ENCODE measurements around the gene MTFP1. TPM values are rescaled to one million over a fixed set of nuclear protein-coding genes. Genes with fewer than 3 reads are reported as not detected.
"Not testable (repeated sequence)": the region's sequence is repeated elsewhere in the genome, so short reads cannot be mapped to it uniquely, and the experiment has no call there.

Gene MTFP1
- total RNA-seq, 2 experiments from 2014 or later: 50.5 to 54.5 TPM

DNA sequence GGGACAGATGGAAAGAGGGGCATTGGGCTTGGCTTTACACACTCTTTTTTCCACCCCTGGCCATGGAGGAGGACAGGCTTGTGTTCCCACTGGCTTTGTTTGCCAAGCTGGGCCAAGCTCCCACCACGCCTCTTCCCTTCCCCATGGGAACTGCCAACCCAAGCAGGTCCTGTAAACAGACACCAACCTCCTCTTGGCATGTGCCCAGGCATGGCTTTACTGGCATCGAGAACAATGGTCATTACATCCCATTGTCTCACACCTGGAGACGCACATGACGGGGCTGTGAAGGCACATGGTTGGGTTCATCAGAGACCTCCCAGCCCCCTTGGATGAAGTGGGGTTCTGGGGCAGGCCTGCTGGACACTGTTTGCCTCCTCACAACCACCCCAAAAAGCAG is 34.6 kb downstream of the MTFP1 start:
- Mint-ChIP-seq H3K9me3 (no peaks in the 10 kb centered on the region), H3K27ac (no peak overlapping the region), H3K4me1 (ENCODE audit: low read depth) (no peaks in the 10 kb centered on the region), H3K4me3 (no peak overlapping the region), H3K27me3 (peaks cover 12% of the 10 kb centered on the region), H3K36me3 (no peaks in the 10 kb centered on the region)
- ChIA-PET CTCF (no interaction called here), POLR2A (no interaction called here)
- DNase-seq: no peak
- intact Hi-C loops (cut with micrococcal nuclease): no loop called here

- intact Hi-C loops (cut with micrococcal nuclease); DNase-seq; POLR2A ChIA-PET; CTCF ChIA-PET; H3K27ac Mint-ChIP-seq; H3K36me3 Mint-ChIP-seq; H3K9me3 Mint-ChIP-seq; H3K4me3 Mint-ChIP-seq; H3K4me1 Mint-ChIP-seq (ENCODE audit: low read depth): not testable (repeated sequence)
- peaks cover 15% of the 10 kb centered on the region for H3K27me3 Mint-ChIP-seq
Measured at GRCh38 chr22:30460555-30460954, 35.0 kb downstream of the MTFP1 start.

DNA sequence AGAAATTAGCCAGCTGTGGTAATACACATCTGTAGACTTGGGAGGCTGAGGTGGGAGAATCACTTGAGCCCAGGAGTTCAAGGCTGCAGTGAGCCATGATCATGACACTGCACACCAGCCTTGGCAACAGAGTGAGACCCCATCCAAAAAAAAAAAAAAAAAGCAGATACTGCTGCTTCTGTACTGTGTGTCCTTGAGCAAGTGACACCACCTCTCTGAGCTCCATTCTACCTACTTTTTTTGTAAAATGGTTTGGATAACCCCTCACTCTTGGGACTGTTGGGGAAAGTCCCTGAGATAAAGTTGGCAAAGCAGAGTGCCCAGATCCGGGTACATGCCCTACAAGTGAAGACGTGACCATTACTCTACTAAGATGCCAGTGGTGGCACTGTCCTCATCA is 43.6 kb downstream of the MTFP1 start:
- ChIA-PET CTCF (no interaction called here), POLR2A (no interaction called here)
- no peak overlapping the region for H3K4me3 Mint-ChIP-seq
- peaks cover 7% of the 10 kb centered on the region for H3K4me1 Mint-ChIP-seq (ENCODE audit: low read depth)
- H3K9me3 Mint-ChIP-seq: no peaks in the 10 kb centered on the region
- no peak overlapping the region for H3K27ac Mint-ChIP-seq
- H3K27me3 Mint-ChIP-seq: peaks cover 24% of the 10 kb centered on the region
- H3K36me3 Mint-ChIP-seq: no peaks in the 10 kb centered on the region
- no peak for DNase-seq
- intact Hi-C loops (cut with micrococcal nuclease): no loop called here

DNA sequence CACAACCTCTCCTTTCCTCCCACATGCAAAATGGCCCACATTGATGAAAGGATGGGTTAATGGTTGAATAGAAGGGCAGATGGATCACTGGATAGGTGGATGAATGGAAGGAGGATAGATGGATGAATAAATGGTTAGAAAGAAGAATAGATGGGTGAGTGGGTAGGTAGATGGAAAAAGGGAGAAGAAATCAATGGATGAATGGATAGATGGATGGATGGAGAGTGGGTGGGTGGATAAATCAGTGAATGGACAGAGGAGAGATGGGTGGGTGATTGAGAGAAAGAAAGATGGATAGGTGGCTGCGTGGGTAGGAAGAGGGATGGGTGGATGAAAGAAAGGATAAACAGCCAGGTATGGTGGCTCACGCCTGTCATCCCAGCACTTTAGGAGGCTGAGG is 45.1 kb downstream of the MTFP1 start:
- Mint-ChIP-seq H3K36me3 (no peaks in the 10 kb centered on the region), H3K4me1 (ENCODE audit: low read depth) (peaks cover 7% of the 10 kb centered on the region), H3K4me3 (no peak overlapping the region), H3K27ac (no peak overlapping the region), H3K27me3 (peaks cover 17% of the 10 kb centered on the region), H3K9me3 (no peaks in the 10 kb centered on the region)
- ChIA-PET POLR2A (no interaction called here), CTCF (no interaction called here)
- no peak for DNase-seq
- intact Hi-C loops (cut with micrococcal nuclease): no loop called here

DNA sequence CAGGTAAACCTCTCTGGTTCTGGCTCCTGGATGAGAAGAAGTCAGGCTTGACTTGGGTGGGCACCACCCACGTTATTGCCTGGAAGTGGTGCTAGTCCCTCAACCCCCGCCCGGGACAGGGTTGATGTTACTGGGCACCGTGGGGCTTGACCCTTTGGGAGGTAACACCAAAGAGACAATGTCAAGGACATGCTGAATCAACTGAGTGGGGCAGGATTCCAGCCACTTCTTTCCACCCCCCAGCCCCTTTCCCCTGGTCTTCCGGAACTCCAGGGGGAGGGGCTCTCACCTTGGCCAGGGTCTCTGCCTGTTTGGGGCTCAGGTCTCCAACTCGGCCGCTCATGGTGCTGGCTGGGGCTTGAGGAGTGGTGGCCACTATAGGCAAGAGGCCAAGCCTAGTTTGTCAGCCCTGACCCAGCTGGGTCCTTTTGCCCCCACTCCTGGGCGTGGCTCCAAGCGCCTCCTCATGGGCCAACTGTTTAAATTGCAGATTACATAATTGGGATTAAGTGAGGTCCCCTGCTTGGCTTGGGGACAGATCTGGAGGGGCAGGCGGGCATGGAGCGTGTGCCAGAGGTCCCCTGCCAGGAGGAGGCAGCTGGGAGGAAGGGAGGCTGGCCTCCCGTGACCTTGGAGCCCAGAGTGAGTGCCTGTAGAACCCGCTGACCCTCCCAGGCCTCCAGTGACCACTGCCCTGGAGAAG is 46.2 kb downstream of the MTFP1 start, which contains the start of gene SEC14L3:
Gene SEC14L3 (minus strand): TSS at position 402 of the 703 bp plus-strand sequence. CDS start 59 bp downstream, at position 343.
- Mint-ChIP-seq H3K4me1 (ENCODE audit: low read depth) (peaks cover 7% of the 10 kb centered on the region), H3K9me3 (no peaks in the 10 kb centered on the region), H3K36me3 (no peaks in the 10 kb centered on the region), H3K27ac (no peak within 1 kb of the TSS), H3K27me3 (peaks cover 14% of the 10 kb centered on the region), H3K4me3 (no peak within 1 kb of the TSS)
- no peak for DNase-seq
- CTCF ChIA-PET: no interaction called here
- intact Hi-C loops (cut with micrococcal nuclease): no loop called here
- POLR2A ChIA-PET: no interaction called here

- H3K27me3 Mint-ChIP-seq: peaks cover 11% of the 10 kb centered on the region
- no peak overlapping the region for H3K4me3 Mint-ChIP-seq
- ChIA-PET POLR2A (no interaction called here), CTCF (no interaction called here)
- no peaks in the 10 kb centered on the region for H3K36me3 Mint-ChIP-seq
- no peak for DNase-seq
- H3K4me1 Mint-ChIP-seq (ENCODE audit: low read depth): peaks cover 7% of the 10 kb centered on the region
- no peaks in the 10 kb centered on the region for H3K9me3 Mint-ChIP-seq
- no peak overlapping the region for H3K27ac Mint-ChIP-seq
- intact Hi-C loops (cut with micrococcal nuclease): no loop called here
Measured at GRCh38 chr22:30472994-30473720, 47.6 kb downstream of the MTFP1 start.

DNA sequence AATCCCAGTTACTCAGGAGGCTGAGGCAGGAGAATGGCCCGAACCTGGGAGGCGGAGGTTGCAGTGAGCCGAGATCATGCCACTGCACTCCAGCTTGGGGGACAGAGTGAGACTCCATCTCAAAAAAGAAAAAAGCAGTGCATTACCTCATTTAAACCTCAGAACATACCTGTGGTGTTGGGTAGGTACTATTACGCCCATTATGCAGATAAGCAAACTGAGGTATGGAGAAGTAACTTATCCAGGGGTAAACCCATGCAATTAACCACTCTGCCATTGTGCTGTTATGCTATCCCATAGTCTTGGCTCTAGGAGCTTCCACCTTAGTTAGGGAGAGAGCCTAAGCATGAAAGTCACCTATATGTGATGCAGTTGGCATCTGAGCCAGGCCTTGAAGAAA is 48.6 kb downstream of the MTFP1 start:
- no peak overlapping the region for H3K27ac Mint-ChIP-seq
- CTCF ChIA-PET: interaction anchor here (1.5 kb wide), 1 partner anchor 10 kb away, joined by 3 read pairs; no protein-coding TSS in a partner anchor
- no peak overlapping the region for H3K4me3 Mint-ChIP-seq
- no peak for DNase-seq
- H3K4me1 Mint-ChIP-seq (ENCODE audit: low read depth): peaks cover 7% of the 10 kb centered on the region
- no peaks in the 10 kb centered on the region for H3K9me3 Mint-ChIP-seq
- POLR2A ChIA-PET: no interaction called here
- peaks cover 10% of the 10 kb centered on the region for H3K27me3 Mint-ChIP-seq
- H3K36me3 Mint-ChIP-seq: no peaks in the 10 kb centered on the region
- intact Hi-C loops (cut with micrococcal nuclease): no loop called here

DNA sequence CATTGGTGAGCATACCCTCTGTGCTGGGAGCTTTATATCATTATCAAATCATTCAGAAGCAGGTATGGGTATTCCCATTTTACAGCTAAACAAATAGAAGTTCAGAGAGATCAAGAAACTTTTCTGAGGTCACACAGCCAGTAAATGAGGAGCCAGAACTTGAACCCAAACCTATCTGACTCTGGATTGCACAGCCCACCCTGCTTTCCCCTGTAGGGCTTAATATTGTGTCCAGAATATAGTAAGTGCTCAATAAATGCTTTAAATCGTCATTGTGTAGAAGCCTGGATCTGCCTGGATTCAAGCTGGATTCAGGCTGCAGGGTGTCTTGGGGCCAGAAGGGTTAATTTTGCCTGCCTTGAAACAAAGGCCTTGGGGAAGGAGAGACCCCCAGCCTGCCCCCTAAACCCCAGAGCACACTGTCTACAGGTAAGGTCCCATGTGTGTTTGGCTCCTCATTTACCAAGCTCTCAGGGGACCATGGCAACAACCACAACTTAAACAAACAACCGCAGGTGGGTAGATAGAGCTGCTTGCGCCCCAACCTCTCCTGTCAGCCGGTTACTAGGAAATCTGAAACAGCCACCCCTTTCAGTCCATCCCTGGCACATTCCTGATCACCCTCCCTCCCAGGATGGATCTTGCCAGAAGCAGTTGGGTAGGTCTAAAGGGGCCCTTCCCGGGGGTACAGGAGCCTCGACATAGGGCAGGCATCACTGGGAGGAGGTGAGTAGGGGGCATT is 49.3 kb downstream of the MTFP1 start:
- H3K9me3 Mint-ChIP-seq: no peaks in the 10 kb centered on the region
- peak; percentile 18 for DNase-seq
- no peak overlapping the region for H3K4me3 Mint-ChIP-seq
- ChIA-PET POLR2A (no interaction called here), CTCF (interaction anchor here (1.0 to 1.9 kb wide), 3 partner anchors 10 to 29 kb away, joined by 3 to 7 read pairs (median 3); no protein-coding TSS in a partner anchor)
- H3K4me1 Mint-ChIP-seq (ENCODE audit: low read depth): peaks cover 7% of the 10 kb centered on the region
- H3K36me3 Mint-ChIP-seq: no peaks in the 10 kb centered on the region
- peaks cover 10% of the 10 kb centered on the region for H3K27me3 Mint-ChIP-seq
- intact Hi-C loops (cut with micrococcal nuclease): no loop called here
- H3K27ac Mint-ChIP-seq: no peak overlapping the region

Other genes with a start within 250 kb of the MTFP1 start
- gene LIF, start 179.0 kb upstream of the MTFP1 start, total RNA-seq: 100 to 1,000 TPM; 176 to 189 TPM
- gene OSM, start 158.9 kb upstream of the MTFP1 start, total RNA-seq: 10 to 100 TPM; 39.6 to 41.2 TPM
- gene CASTOR1, start 136.3 kb upstream of the MTFP1 start, total RNA-seq: 1 to 10 TPM; 3.6 to 4.0 TPM
- gene TBC1D10A, start 98.8 kb upstream of the MTFP1 start, total RNA-seq: 10 to 100 TPM; 28.9 to 29.0 TPM
- 100 to 1,000 TPM; 255 to 273 TPM for gene SF3A1, start 68.9 kb upstream of the MTFP1 start, total RNA-seq
- gene CCDC157, start 68.8 kb upstream of the MTFP1 start, total RNA-seq: 1 to 10 TPM; 2.1 to 2.9 TPM
- gene RNF215, start 38.4 kb upstream of the MTFP1 start, total RNA-seq: 10 to 100 TPM in 1 of 2 experiments, 1 to 10 TPM in 1; 8.8 to 10.2 TPM
- gene SEC14L2, start 28.8 kb upstream of the MTFP1 start, total RNA-seq: 10 to 100 TPM; 12.8 to 15.3 TPM
- not detected for gene SEC14L3, start 46.2 kb downstream of the MTFP1 start, total RNA-seq
- gene SEC14L4, start 79.9 kb downstream of the MTFP1 start, total RNA-seq: not detected
- under 1 TPM in 1 of 2 experiments, not detected in 1; 0.17 TPM for gene SEC14L6, start 121.0 kb downstream of the MTFP1 start, total RNA-seq
- gene GAL3ST1, start 148.9 kb downstream of the MTFP1 start, total RNA-seq: not detected
- 10 to 100 TPM; 99.3 to 99.6 TPM for gene PES1, start 166.1 kb downstream of the MTFP1 start, total RNA-seq
- under 1 TPM; 0.19 to 0.31 TPM for gene TCN2, start 181.4 kb downstream of the MTFP1 start, total RNA-seq
- gene SLC35E4, start 210.0 kb downstream of the MTFP1 start, total RNA-seq: 1 to 10 TPM; 5.2 to 5.9 TPM
- gene DUSP18, start 242.1 kb downstream of the MTFP1 start, total RNA-seq: 10 to 100 TPM in 1 of 2 experiments, 1 to 10 TPM in 1; 9.2 to 10.6 TPM

All from activated CD4-positive, alpha-beta memory T cell treated with anti-CD3 and anti-CD28 coated beads for 36 hours (primary cell).